Adrenal gland (tissue), 5 donors: ENCODE data around the gene AKIRIN2.

Source experiments
- CTCF ChIP-seq, 6 experiments: fragments of 450-650 bp in 4 of 6; fragments of 200-600 bp in 2 of 6; sonication (generic) in 1 of 6; IDR thresholded peaks; 1 replicate in 5 of 6; 2 replicates in 1 of 6; pipeline versions ENCODE4 v1.5.1 to v1.8.0; 2016 to 2021; ENCODE audit warnings: antibody characterized with exemption in 6 of 6, mild to moderate bottlenecking in 2 of 6, moderate library complexity in 1 of 6
- POLR2A ChIP-seq, 2 donors: fragments of 450-650 bp; IDR thresholded peaks; one replicate each; pipeline ENCODE4 v1.6.1; 2017; ENCODE audit warnings: antibody characterized with exemption in 2 of 2, mild to moderate bottlenecking in 2 of 2, moderate library complexity in 1 of 2
- donor health status: DM: no; HTN: no; CAD: no.

GRCh38 chr6:87668013-87668412 is 34.0 kb downstream of the AKIRIN2 start:
- no peak for TF ChIP-seq POLR2A (IDR thresholded peaks at IDR 0.05)
- TF ChIP-seq CTCF (IDR thresholded peaks at IDR 0.05): no peak
